BLaER1 treated with 17β-estradiol and CSF1 and Interleukin-3, amounts not matched to agents 10 nM and 100 nM (cell line): ENCODE results near the gene SLIT3.
A peak's percentile ranks its signal among the peaks of the same experiment; 100 is the strongest.

Experiments
- H3K27ac ChIP-seq, 11 experiments: shearing (Covaris generic); formaldehyde crosslinking; 2 replicates each; pipeline ENCODE4 v1.8.1; 2022
- H3K27me3 ChIP-seq, 11 experiments: shearing (Covaris generic); formaldehyde crosslinking; 2 replicates each; pipeline ENCODE4 v1.8.1; 2022
- H3K36me3 ChIP-seq, 11 experiments: shearing (Covaris generic); formaldehyde crosslinking; 2 replicates each; pipeline ENCODE4 v1.8.1; 2022
- H3K4me1 ChIP-seq, 10 experiments: shearing (Covaris generic); formaldehyde crosslinking; 2 replicates each; pipeline ENCODE4 v1.8.1; 2022
- H3K4me2 ChIP-seq, 11 experiments: shearing (Covaris generic); formaldehyde crosslinking; 2 replicates each; pipeline ENCODE4 v1.8.1; 2022
- H3K4me3 ChIP-seq, 10 experiments: shearing (Covaris generic); formaldehyde crosslinking; 2 replicates each; pipeline ENCODE4 v1.8.1; 2022
- H3K9ac ChIP-seq, 11 experiments: shearing (Covaris generic); formaldehyde crosslinking; 2 replicates each; pipeline ENCODE4 v1.8.1; 2022
- H3K9me3 ChIP-seq, 11 experiments: shearing (Covaris generic); formaldehyde crosslinking; replicated peaks in 1 of 11; 2 replicates each; pipeline ENCODE4 v1.8.1; 2022
- H4K20me1 ChIP-seq, 11 experiments: shearing (Covaris generic); formaldehyde crosslinking; 2 replicates each; pipeline ENCODE4 v1.8.1; 2022
- Cebpa-rat ChIP-seq, 11 experiments: shearing (Covaris generic); IDR thresholded peaks; 2 replicates each; pipeline ENCODE4 v1.8.1; 2022

The SLIT3 gene

DNA sequence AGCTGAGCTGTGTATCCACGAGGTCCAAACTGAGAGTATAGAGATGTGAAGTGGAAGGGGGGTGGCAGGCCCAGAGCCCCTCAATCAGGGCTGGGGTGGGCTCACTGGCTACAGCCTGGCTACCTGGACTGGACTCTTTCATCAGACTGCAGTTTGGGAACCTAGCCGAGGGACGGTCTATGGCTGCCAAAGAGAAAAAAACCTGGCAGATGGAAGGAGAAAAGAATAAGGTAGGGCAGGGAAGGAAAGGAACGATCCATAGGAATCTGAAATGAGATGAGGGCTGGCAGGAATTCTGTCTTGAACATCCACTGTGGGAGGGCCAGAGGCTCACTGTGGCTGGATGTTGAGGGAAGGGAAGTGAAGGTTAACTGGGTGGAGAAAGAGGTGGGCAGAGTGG lies 497.4 kb downstream of the SLIT3 start:
- H3K27me3 ChIP-seq = no peaks in the 10 kb centered on the region
- no peak overlapping the region for H3K27ac ChIP-seq
- H3K4me3 ChIP-seq = no peak overlapping the region
- no peaks in the 10 kb centered on the region for H3K9me3 ChIP-seq
- no peak overlapping the region for H3K4me2 ChIP-seq
- TF ChIP-seq Cebpa-rat (IDR thresholded peaks at IDR 0.05) = no peak
- H4K20me1 ChIP-seq = no peaks in the 10 kb centered on the region
- no peak overlapping the region for H3K9ac ChIP-seq
- H3K4me1 ChIP-seq = peaks cover 0 to 5% (median 0%) of the 10 kb centered on the region in 10 experiments; a peak in 3 of 20 replicates
- no peaks in the 10 kb centered on the region for H3K36me3 ChIP-seq

DNA sequence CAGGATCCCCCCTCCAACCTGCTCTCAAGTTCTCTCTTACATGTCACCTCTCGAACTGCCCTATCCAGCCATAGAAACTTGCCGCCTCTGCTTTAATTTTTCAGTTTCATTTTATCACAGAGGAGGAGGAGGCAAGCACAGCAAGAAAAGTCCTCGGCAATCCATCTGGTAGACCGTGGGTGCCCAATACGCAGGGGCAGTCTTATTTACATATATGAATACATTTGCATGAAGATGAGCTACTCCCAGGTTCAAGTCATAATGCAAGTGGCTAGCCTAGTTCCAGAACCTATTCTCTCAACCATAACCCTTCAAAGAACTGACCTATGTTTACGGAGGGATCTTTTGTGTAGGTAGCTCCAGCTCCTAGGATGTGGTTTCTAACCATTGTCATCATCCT lies 498.6 kb downstream of the SLIT3 start:
- H3K27me3 ChIP-seq = no peaks in the 10 kb centered on the region
- H3K9me3 ChIP-seq = no peaks in the 10 kb centered on the region
- no peak for TF ChIP-seq Cebpa-rat (IDR thresholded peaks at IDR 0.05)
- H3K4me2 ChIP-seq = no peak overlapping the region
- H3K9ac ChIP-seq = no peak overlapping the region
- no peaks in the 10 kb centered on the region for H4K20me1 ChIP-seq
- no peak overlapping the region for H3K27ac ChIP-seq
- H3K36me3 ChIP-seq = no peaks in the 10 kb centered on the region
- peaks cover 0 to 17% (median 0%) of the 10 kb centered on the region in 10 experiments; a peak in 3 of 20 replicates for H3K4me1 ChIP-seq
- no peak overlapping the region for H3K4me3 ChIP-seq

GRCh38 chr5:168801567-168801966 lies 499.4 kb downstream of the SLIT3 start:
- Histone ChIP-seq H3K9ac (no peak overlapping the region), H3K4me2 (no peak overlapping the region), H3K4me3 (no peak overlapping the region), H3K27ac (no peak overlapping the region), H3K27me3 (no peaks in the 10 kb centered on the region), H3K9me3 (no peaks in the 10 kb centered on the region), H4K20me1 (no peaks in the 10 kb centered on the region), H3K4me1 (peaks cover 0 to 20% (median 0%) of the 10 kb centered on the region in 10 experiments; a peak in 3 of 20 replicates), H3K36me3 (no peaks in the 10 kb centered on the region)
- TF ChIP-seq Cebpa-rat (IDR thresholded peaks at IDR 0.05) = no peak

- TF ChIP-seq Cebpa-rat (IDR thresholded peaks at IDR 0.05) = no peak
- Histone ChIP-seq H3K9ac (no peak overlapping the region), H3K4me2 (no peak overlapping the region), H3K9me3 (no peaks in the 10 kb centered on the region), H3K27me3 (no peaks in the 10 kb centered on the region), H3K4me3 (no peak overlapping the region), H3K4me1 (peaks cover 0 to 20% (median 0%) of the 10 kb centered on the region in 10 experiments; a peak in 3 of 20 replicates), H3K27ac (no peak overlapping the region), H3K36me3 (no peaks in the 10 kb centered on the region), H4K20me1 (no peaks in the 10 kb centered on the region)
These were observed 500.2 kb downstream of the SLIT3 start for GRCh38 chr5:168800701-168801100.

- Histone ChIP-seq H3K4me3 (no peak overlapping the region), H3K36me3 (no peaks in the 10 kb centered on the region), H3K27ac (no peak overlapping the region), H3K27me3 (no peaks in the 10 kb centered on the region), H3K4me1 (peaks cover under 1 to 43% (median 10%) of the 10 kb centered on the region in 10 experiments; a peak in 17 of 20 replicates), H3K4me2 (peak overlapping the region in 2 of 11 experiments; percentile 34 to 58; a peak in 4 of 22 replicates), H4K20me1 (no peaks in the 10 kb centered on the region), H3K9me3 (no peaks in the 10 kb centered on the region), H3K9ac (no peak overlapping the region)
- TF ChIP-seq Cebpa-rat (IDR thresholded peaks at IDR 0.05) = no peak
These were observed 502.6 kb downstream of the SLIT3 start for GRCh38 chr5:168798065-168799023.

- H3K4me2 ChIP-seq = peak overlapping the region in 1 of 11 experiments; percentile 5; a peak in 2 of 22 replicates
- no peaks in the 10 kb centered on the region for H3K36me3 ChIP-seq
- no peak overlapping the region for H3K4me3 ChIP-seq
- peaks cover 9 to 52% (median 16%) of the 10 kb centered on the region in 10 experiments; a peak in 18 of 20 replicates for H3K4me1 ChIP-seq
- no peak for TF ChIP-seq Cebpa-rat (IDR thresholded peaks at IDR 0.05)
- no peaks in the 10 kb centered on the region for H4K20me1 ChIP-seq
- no peaks in the 10 kb centered on the region for H3K27me3 ChIP-seq
- no peaks in the 10 kb centered on the region for H3K9me3 ChIP-seq
- no peak overlapping the region for H3K9ac ChIP-seq
- no peak overlapping the region for H3K27ac ChIP-seq
These were observed 504.1 kb downstream of the SLIT3 start for GRCh38 chr5:168796593-168797580.

- Histone ChIP-seq H3K9ac (no peak overlapping the region), H3K9me3 (no peaks in the 10 kb centered on the region), H3K4me3 (no peak overlapping the region), H3K4me1 (peaks cover 9 to 56% (median 16%) of the 10 kb centered on the region in 10 experiments; a peak in 18 of 20 replicates), H3K4me2 (no peak overlapping the region), H3K27ac (no peak overlapping the region), H4K20me1 (no peaks in the 10 kb centered on the region), H3K36me3 (no peaks in the 10 kb centered on the region), H3K27me3 (no peaks in the 10 kb centered on the region)
- no peak for TF ChIP-seq Cebpa-rat (IDR thresholded peaks at IDR 0.05)
These were observed 504.9 kb downstream of the SLIT3 start for GRCh38 chr5:168796000-168796399.

- TF ChIP-seq Cebpa-rat (IDR thresholded peaks at IDR 0.05) = peak in 1 of 11 experiments; percentile 10; a peak in 1 of 22 replicates
- Histone ChIP-seq H4K20me1 (no peaks in the 10 kb centered on the region), H3K9ac (no peak overlapping the region), H3K4me1 (peaks cover 10 to 70% (median 26%) of the 10 kb centered on the region in 10 experiments; a peak in 19 of 20 replicates), H3K4me3 (no peak overlapping the region), H3K27me3 (no peaks in the 10 kb centered on the region), H3K9me3 (no peaks in the 10 kb centered on the region), H3K27ac (peak overlapping the region in 2 of 11 experiments; percentile 8 to 13; a peak in 2 of 22 replicates), H3K4me2 (peak overlapping the region in 6 of 11 experiments; percentile 5 to 58 (median 39); a peak in 8 of 22 replicates), H3K36me3 (no peaks in the 10 kb centered on the region)
These were observed 506.8 kb downstream of the SLIT3 start for GRCh38 chr5:168793841-168794837.
